ENCODE data around the gene PLA2G4C. TPM values are rescaled to one million over a fixed set of nuclear protein-coding genes. Genes with fewer than 3 reads are reported as not detected.

The PLA2G4C gene
- total RNA-seq, 3 donors from 2014 or later (not counting 1 experiment from before 2014, with no cell fraction given): 0.86 to 5.1 (median 4.6) TPM

DNA sequence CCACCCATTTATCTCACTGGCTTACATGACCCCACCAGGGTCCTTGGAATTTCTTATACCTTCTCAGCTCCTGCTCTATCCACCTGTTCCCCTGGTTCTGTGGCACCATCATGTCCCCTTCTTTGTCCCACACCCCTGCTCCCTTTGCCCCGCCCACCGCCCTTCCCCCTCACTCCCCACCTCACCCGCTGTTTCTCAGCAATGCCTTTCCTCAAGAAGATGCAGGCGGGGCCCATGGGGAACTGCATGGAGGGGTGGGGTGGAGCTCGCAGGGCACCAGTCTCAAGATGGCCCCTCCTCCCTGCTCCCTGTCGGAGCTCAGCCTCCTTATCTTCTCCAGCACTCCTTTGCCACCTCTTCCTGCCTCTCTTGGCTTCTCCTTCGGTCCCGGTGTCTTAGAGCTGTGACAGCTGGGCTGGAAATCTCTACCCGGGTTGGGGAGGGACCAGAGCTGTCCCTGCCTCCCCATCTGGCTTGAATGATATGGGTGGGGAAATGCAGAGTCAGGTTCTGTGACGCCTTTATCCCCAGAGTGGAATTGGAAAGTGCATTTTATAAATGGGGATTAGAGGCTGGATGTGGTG lies 66.8 kb downstream of the PLA2G4C start, which contains the start of gene CABP5:
Gene CABP5 (minus strand): TSS at position 405 of the 584 bp plus-strand sequence. CDS start 157 bp downstream, at position 248.
- TF ChIP-seq, protein P1, sequence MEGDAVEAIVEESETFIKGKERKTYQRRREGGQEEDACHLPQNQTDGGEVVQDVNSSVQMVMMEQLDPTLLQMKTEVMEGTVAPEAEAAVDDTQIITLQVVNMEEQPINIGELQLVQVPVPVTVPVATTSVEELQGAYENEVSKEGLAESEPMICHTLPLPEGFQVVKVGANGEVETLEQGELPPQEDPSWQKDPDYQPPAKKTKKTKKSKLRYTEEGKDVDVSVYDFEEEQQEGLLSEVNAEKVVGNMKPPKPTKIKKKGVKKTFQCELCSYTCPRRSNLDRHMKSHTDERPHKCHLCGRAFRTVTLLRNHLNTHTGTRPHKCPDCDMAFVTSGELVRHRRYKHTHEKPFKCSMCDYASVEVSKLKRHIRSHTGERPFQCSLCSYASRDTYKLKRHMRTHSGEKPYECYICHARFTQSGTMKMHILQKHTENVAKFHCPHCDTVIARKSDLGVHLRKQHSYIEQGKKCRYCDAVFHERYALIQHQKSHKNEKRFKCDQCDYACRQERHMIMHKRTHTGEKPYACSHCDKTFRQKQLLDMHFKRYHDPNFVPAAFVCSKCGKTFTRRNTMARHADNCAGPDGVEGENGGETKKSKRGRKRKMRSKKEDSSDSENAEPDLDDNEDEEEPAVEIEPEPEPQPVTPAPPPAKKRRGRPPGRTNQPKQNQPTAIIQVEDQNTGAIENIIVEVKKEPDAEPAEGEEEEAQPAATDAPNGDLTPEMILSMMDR (IDR thresholded peaks at IDR 0.05): no peak
- no peaks in the 10 kb centered on the region for H3K36me3 ChIP-seq (ENCODE audit: control insufficient read depth, insufficient read depth, low read length)
- DNase-seq: no peak
- Mint-ChIP-seq H3K4me3 (no peak within 1 kb of the TSS), H3K4me1 (peaks cover 0 to 4% of the 10 kb centered on the region in 2 donors), H3K27ac (peak within 1 kb of the TSS in 1 of 2 donors; percentile 12), H3K9me3 (peaks cover 3% of the 10 kb centered on the region in 2 donors), H3K36me3 (no peaks in the 10 kb centered on the region), H3K27me3 (ENCODE audit: low read depth in 2 of 2) (peaks cover 24 to 37% of the 10 kb centered on the region in 2 donors)
- H3K27me3 ChIP-seq (ENCODE audit: control insufficient read depth, insufficient read depth, low read length): peaks cover 3% of the 10 kb centered on the region
- no peak within 1 kb of the TSS for H3K4me3 ChIP-seq (ENCODE audit: low read length)
- ATAC-seq: no peak
- intact Hi-C loops (cut with micrococcal nuclease): no loop called here
- WGBS (ENCODE audit: insufficient coverage): 70% methylated on average over 6 of the region's 10 CpGs
- H3K27ac ChIP-seq (ENCODE audit: low read length): no peak within 1 kb of the TSS
- H3K9me3 ChIP-seq (ENCODE audit: control insufficient read depth, insufficient read depth, low read length): no peaks in the 10 kb centered on the region
- H3K4me1 ChIP-seq (ENCODE audit: control insufficient read depth, insufficient read depth, low read length): no peaks in the 10 kb centered on the region

- Histone ChIP-seq H3K27me3 (ENCODE audit: control insufficient read depth, insufficient read depth, low read length) (peaks cover 3% of the 10 kb centered on the region), H3K4me3 (ENCODE audit: low read length) (no peak overlapping the region), H3K9me3 (ENCODE audit: control insufficient read depth, insufficient read depth, low read length) (no peaks in the 10 kb centered on the region), H3K36me3 (ENCODE audit: control insufficient read depth, insufficient read depth, low read length) (no peaks in the 10 kb centered on the region), H3K27ac (ENCODE audit: low read length) (no peak overlapping the region), H3K4me1 (ENCODE audit: control insufficient read depth, insufficient read depth, low read length) (no peaks in the 10 kb centered on the region)
- TF ChIP-seq, protein P1 (IDR thresholded peaks at IDR 0.05): no peak
- no peak for DNase-seq
- intact Hi-C loops (cut with micrococcal nuclease): no loop called here
- H3K27ac Mint-ChIP-seq: no peak overlapping the region
- H3K36me3 Mint-ChIP-seq: peaks cover 1% of the 10 kb centered on the region
- ATAC-seq: no peak
- H3K27me3 Mint-ChIP-seq (ENCODE audit: low read depth in 2 of 2): peaks cover 26 to 28% of the 10 kb centered on the region in 2 donors
- H3K4me1 Mint-ChIP-seq: peaks cover 0 to 4% of the 10 kb centered on the region in 2 donors
- no peak overlapping the region for H3K4me3 Mint-ChIP-seq
- WGBS (ENCODE audit: insufficient coverage): 67% methylated on average over 2 of the region's 2 CpGs
- peaks cover 3% of the 10 kb centered on the region in 2 donors for H3K9me3 Mint-ChIP-seq
These were observed 68.6 kb downstream of the PLA2G4C start for GRCh38 chr19:48041877-48042580.

DNA sequence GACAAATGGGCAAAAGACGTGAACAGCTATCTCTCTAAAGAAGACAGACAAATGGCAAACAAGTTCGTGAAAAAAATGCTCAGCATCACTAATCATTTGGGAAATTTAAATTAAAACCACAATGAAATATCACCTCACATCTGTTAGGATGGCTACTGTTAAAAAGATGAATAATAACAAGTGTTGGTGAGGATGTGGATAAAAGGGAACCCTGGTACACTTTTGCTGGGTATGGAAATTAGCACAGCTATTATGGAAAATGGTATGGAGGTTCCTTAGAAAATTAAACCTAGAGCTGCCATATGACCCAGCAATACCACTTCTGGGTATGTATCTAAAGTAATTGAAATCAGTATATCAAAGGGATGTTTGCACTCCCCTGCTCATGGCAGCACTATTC lies 73.9 kb downstream of the PLA2G4C start:
- 90% methylated on average over 2 of the region's 2 CpGs for WGBS (ENCODE audit: insufficient coverage)
- H3K27ac ChIP-seq (ENCODE audit: low read length): no peak overlapping the region
- TF ChIP-seq, protein P1 (IDR thresholded peaks at IDR 0.05): no peak
- Mint-ChIP-seq H3K4me1 (peaks cover 0 to 4% of the 10 kb centered on the region in 2 donors), H3K36me3 (peaks cover 10% of the 10 kb centered on the region), H3K27me3 (ENCODE audit: low read depth in 2 of 2) (peaks cover 20 to 34% of the 10 kb centered on the region in 2 donors), H3K27ac (no peak overlapping the region), H3K9me3 (peaks cover 3 to 5% of the 10 kb centered on the region in 2 donors), H3K4me3 (no peak overlapping the region)
- peaks cover 3% of the 10 kb centered on the region for H3K27me3 ChIP-seq (ENCODE audit: control insufficient read depth, insufficient read depth, low read length)
- H3K4me3 ChIP-seq (ENCODE audit: low read length): no peak overlapping the region
- no peak for DNase-seq
- H3K36me3 ChIP-seq (ENCODE audit: control insufficient read depth, insufficient read depth, low read length): no peaks in the 10 kb centered on the region
- intact Hi-C loops (cut with micrococcal nuclease): no loop called here
- H3K9me3 ChIP-seq (ENCODE audit: control insufficient read depth, insufficient read depth, low read length): no peaks in the 10 kb centered on the region
- no peaks in the 10 kb centered on the region for H3K4me1 ChIP-seq (ENCODE audit: control insufficient read depth, insufficient read depth, low read length)
- ATAC-seq: no peak
